ENCODE measurements around the gene MILR1. TPM values are rescaled to one million over a fixed set of nuclear protein-coding genes. Genes with fewer than 3 reads are reported as not detected.
"Not testable (repeated sequence)": the region's sequence is repeated elsewhere in the genome, so short reads cannot be mapped to it uniquely, and the experiment has no call there.

MILR1 gene
- total and polyA plus RNA-seq, 10 donors, result 15.6 to 55.0 (median 27.6) TPM

- Histone ChIP-seq H3K27me3 (replicated peaks in 1 of 7) (no peaks in the 10 kb centered on the region), H3K36me3 (peaks cover 0 to 52% (median 0%) of the 10 kb centered on the region in 6 donors), H3K4me1 (peaks cover 0 to 27% (median 12%) of the 10 kb centered on the region in 6 donors), H3K4me3 (no peak overlapping the region), H3K9me3 (no peaks in the 10 kb centered on the region), H3K27ac (no peak overlapping the region)
- no peak for TF ChIP-seq CTCF (IDR thresholded peaks at IDR 0.05 in 8 of 11, conservative IDR thresholded peaks at IDR 0.05 in 3 of 11)
- TF ChIP-seq POLR2A (IDR thresholded peaks at IDR 0.05), result no peak
- no peak for TF ChIP-seq POLR2AphosphoS5 (IDR thresholded peaks at IDR 0.05)
- DNase-seq, result no peak
- WGBS, 5 donors, result 60 to 79% (median 71%) methylated on average over 6 of the region's 6 CpGs
- intact Hi-C loops (cut with DNase I; ENCODE audit: low total_unique reads), result no loop called here
These were observed 12.9 kb downstream of the MILR1 start for GRCh38 chr17:64461788-64462187.

GRCh38 chr17:64466019-64466735 lies 17.3 kb downstream of the MILR1 start:
- H3K27me3 ChIP-seq (replicated peaks in 1 of 7), result no peaks in the 10 kb centered on the region
- 80 to 92% (median 89%) methylated on average over 9 of the region's 9 CpGs for WGBS, 5 donors
- H3K9me3 ChIP-seq, result no peaks in the 10 kb centered on the region
- H3K36me3 ChIP-seq, result peaks cover 0 to 77% (median 3%) of the 10 kb centered on the region in 6 donors
- peaks cover 0 to under 1% (median 0%) of the 10 kb centered on the region in 6 donors for H3K4me1 ChIP-seq
- intact Hi-C loops (cut with DNase I; ENCODE audit: low total_unique reads), result no loop called here
- H3K27ac ChIP-seq, result no peak overlapping the region
- no peak for TF ChIP-seq POLR2A (IDR thresholded peaks at IDR 0.05)
- TF ChIP-seq POLR2AphosphoS5 (IDR thresholded peaks at IDR 0.05), result no peak
- no peak for TF ChIP-seq CTCF (IDR thresholded peaks at IDR 0.05 in 8 of 11, conservative IDR thresholded peaks at IDR 0.05 in 3 of 11)
- H3K4me3 ChIP-seq, result no peak overlapping the region
- DNase-seq, result no peak

GRCh38 chr17:64466834-64467233 lies 17.9 kb downstream of the MILR1 start:
- H3K27me3 ChIP-seq (replicated peaks in 1 of 7); intact Hi-C loops (cut with DNase I; ENCODE audit: low total_unique reads); H3K27ac ChIP-seq; H3K4me3 ChIP-seq; H3K9me3 ChIP-seq; DNase-seq; H3K4me1 ChIP-seq: not testable (repeated sequence)
- WGBS, 5 donors, result 74 to 91% (median 79%) methylated on average over 1 of the region's 1 CpG
- peaks cover 0 to 77% (median 3%) of the 10 kb centered on the region in 6 donors for H3K36me3 ChIP-seq

- DNase-seq, result no peak
- no peaks in the 10 kb centered on the region for H3K27me3 ChIP-seq (replicated peaks in 1 of 7)
- intact Hi-C loops (cut with DNase I; ENCODE audit: low total_unique reads), result no loop called here
- peaks cover 0 to 64% (median 3%) of the 10 kb centered on the region in 6 donors for H3K36me3 ChIP-seq
- H3K4me3 ChIP-seq, result no peak overlapping the region
- WGBS, 5 donors, result 86 to 93% (median 88%) methylated on average over 4 of the region's 4 CpGs
- H3K9me3 ChIP-seq, result no peaks in the 10 kb centered on the region
- peaks cover 0 to 6% (median 0%) of the 10 kb centered on the region in 6 donors for H3K4me1 ChIP-seq
- TF ChIP-seq CTCF (IDR thresholded peaks at IDR 0.05 in 8 of 11, conservative IDR thresholded peaks at IDR 0.05 in 3 of 11), result no peak
- TF ChIP-seq POLR2AphosphoS5 (IDR thresholded peaks at IDR 0.05), result no peak
- TF ChIP-seq POLR2A (IDR thresholded peaks at IDR 0.05), result no peak
- no peak overlapping the region for H3K27ac ChIP-seq
These were observed 21.7 kb downstream of the MILR1 start for GRCh38 chr17:64470625-64471024.
